Upper lobe of left lung (tissue), 4 donors: ENCODE data around the gene NAIF1.

ENCODE experiments used
- POLR2AphosphoS5 ChIP-seq, 2 donors: sonication (generic); formaldehyde crosslinking; IDR thresholded peaks; one replicate each; pipeline ENCODE4 v1.5.1; 2017; ENCODE audit warnings: antibody characterized with exemption in 2 of 2
- TF ChIP-seq, protein P1 (sequence below), 6 experiments: fragments of 450-650 bp in 4 of 6; fragments of 200-600 bp in 2 of 6; sonication (generic) in 2 of 6; IDR thresholded peaks; one replicate each; pipeline ENCODE4 v1.5.1; 2016 to 2019; ENCODE audit warnings: antibody characterized with exemption in 6 of 6

DNA sequence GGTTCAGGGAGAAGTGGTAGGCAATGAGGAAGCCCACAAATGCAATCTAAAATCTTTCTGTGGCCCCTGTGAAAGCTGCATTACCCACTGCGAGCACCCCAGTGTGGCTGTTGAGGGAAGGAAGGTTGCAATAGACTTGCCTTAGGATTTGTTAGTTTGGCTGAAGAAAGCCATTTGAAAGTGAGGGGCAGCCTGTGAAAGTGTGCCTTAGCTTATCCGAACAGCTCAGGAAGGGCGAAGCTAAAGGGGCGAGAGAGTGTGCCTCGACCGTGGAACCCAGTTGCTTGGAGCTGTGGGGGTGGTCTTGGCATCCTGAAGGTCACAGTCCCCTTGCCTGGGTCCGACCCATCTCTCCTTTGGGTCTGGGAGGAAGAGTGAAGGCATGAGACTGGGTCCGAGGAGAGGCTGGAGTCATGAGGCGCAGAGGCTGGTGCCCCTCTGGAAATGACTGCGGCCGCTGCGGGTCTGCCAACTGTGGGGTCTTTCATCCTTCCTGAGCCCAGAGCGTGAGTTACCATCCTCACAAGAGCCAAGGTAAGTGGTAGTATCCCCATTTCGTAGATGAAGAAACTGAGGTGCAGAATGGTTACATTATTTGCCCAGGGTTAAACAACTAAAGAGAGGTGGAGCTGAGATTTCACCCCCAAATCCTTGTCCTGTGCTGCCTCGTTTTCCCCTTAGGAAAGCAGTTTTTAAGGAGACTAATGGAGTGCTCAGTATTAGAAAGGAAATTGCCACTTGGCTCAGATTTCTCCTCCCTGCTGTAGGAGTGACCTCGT, 25.3 kb upstream of the NAIF1 start:
- no peak for TF ChIP-seq POLR2AphosphoS5 (IDR thresholded peaks at IDR 0.05)
- TF ChIP-seq, protein P1, sequence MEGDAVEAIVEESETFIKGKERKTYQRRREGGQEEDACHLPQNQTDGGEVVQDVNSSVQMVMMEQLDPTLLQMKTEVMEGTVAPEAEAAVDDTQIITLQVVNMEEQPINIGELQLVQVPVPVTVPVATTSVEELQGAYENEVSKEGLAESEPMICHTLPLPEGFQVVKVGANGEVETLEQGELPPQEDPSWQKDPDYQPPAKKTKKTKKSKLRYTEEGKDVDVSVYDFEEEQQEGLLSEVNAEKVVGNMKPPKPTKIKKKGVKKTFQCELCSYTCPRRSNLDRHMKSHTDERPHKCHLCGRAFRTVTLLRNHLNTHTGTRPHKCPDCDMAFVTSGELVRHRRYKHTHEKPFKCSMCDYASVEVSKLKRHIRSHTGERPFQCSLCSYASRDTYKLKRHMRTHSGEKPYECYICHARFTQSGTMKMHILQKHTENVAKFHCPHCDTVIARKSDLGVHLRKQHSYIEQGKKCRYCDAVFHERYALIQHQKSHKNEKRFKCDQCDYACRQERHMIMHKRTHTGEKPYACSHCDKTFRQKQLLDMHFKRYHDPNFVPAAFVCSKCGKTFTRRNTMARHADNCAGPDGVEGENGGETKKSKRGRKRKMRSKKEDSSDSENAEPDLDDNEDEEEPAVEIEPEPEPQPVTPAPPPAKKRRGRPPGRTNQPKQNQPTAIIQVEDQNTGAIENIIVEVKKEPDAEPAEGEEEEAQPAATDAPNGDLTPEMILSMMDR (IDR thresholded peaks at IDR 0.05), result no peak
